8988T (cell line): ENCODE results near the gene RFX7.

Experiments used
- DNase-seq: peaks from one replicate; pipeline ENCODE4 v3.0.0; 2011

The RFX7 gene

GRCh38 chr15:56102441-56102840 lies 141.2 kb downstream of the RFX7 start:
- DNase-seq, result no peak

GRCh38 chr15:56099311-56099710 lies 144.4 kb downstream of the RFX7 start:
- DNase-seq, result no peak

- no peak for DNase-seq
These were observed 145.3 kb downstream of the RFX7 start for GRCh38 chr15:56098195-56098863.

- no peak for DNase-seq
These were observed 148.3 kb downstream of the RFX7 start for GRCh38 chr15:56095406-56095805.

- no peak for DNase-seq
These were observed 149.5 kb downstream of the RFX7 start for GRCh38 chr15:56094171-56094570.

GRCh38 chr15:56088389-56088788 lies 155.3 kb downstream of the RFX7 start:
- no peak for DNase-seq

GRCh38 chr15:56086566-56086965 lies 157.1 kb downstream of the RFX7 start:
- no peak for DNase-seq

GRCh38 chr15:56082263-56082761 lies 161.4 kb downstream of the RFX7 start:
- DNase-seq, result no peak

GRCh38 chr15:56077081-56077480 lies 166.6 kb downstream of the RFX7 start:
- DNase-seq, result no peak

GRCh38 chr15:56076640-56077039 lies 167.0 kb downstream of the RFX7 start:
- no peak for DNase-seq

GRCh38 chr15:56074481-56075265 lies 169.0 kb downstream of the RFX7 start:
- no peak for DNase-seq

GRCh38 chr15:56064152-56064551 lies 179.5 kb downstream of the RFX7 start:
- no peak for DNase-seq

GRCh38 chr15:56059716-56060115 lies 184.0 kb downstream of the RFX7 start:
- DNase-seq, result no peak

- no peak for DNase-seq
These were observed 184.7 kb downstream of the RFX7 start for GRCh38 chr15:56058986-56059385.

GRCh38 chr15:56056626-56057025 lies 187.1 kb downstream of the RFX7 start:
- DNase-seq, result no peak

GRCh38 chr15:56053046-56053400 lies 190.7 kb downstream of the RFX7 start:
- no peak for DNase-seq

GRCh38 chr15:56052395-56053045 lies 191.2 kb downstream of the RFX7 start:
- DNase-seq, result no peak

- no peak for DNase-seq
These were observed 192.0 kb downstream of the RFX7 start for GRCh38 chr15:56051676-56052075.

- no peak for DNase-seq
These were observed 194.1 kb downstream of the RFX7 start for GRCh38 chr15:56049577-56049976.

- DNase-seq, result no peak
These were observed 196.3 kb downstream of the RFX7 start for GRCh38 chr15:56047354-56047753.

- DNase-seq, result no peak
These were observed 198.5 kb downstream of the RFX7 start for GRCh38 chr15:56045068-56045748.

GRCh38 chr15:56042982-56043980 lies 200.4 kb downstream of the RFX7 start:
- DNase-seq, result no peak
